OCI-LY1 (cell line): ENCODE measurements around the gene CACNA1B.

Experiments
- H2AFZ ChIP-seq: fragments of 200-600 bp; sonication (generic), shearing (Covaris generic); 2 replicates; pipeline ENCODE4 v1.6.0; 2014; ENCODE audit warnings: antibody characterized with exemption, mild to moderate bottlenecking, low read length
- H3F3A ChIP-seq: fragments of 200-600 bp; sonication (generic), shearing (Covaris generic); 2 replicates; pipeline ENCODE4 v1.6.0; 2014; ENCODE audit warnings: mild to moderate bottlenecking, antibody characterized with exemption, low read length, moderate library complexity; ENCODE audit not compliant: insufficient read depth
- H3K27ac ChIP-seq: fragments of 200-600 bp; sonication (generic); 2 replicates; pipeline ENCODE4 v1.5.1; 2014; ENCODE audit warnings: low read length, mixed run types, mild to moderate bottlenecking, low read depth; ENCODE audit not compliant: poor library complexity, severe bottlenecking
- H3K27me3 ChIP-seq: fragments of 200-600 bp; sonication (generic); 2 replicates; pipeline ENCODE4 v1.6.0; 2014; ENCODE audit warnings: antibody characterized with exemption, mild to moderate bottlenecking, low read length, moderate library complexity; ENCODE audit not compliant: insufficient read depth
- H3K36me3 ChIP-seq: fragments of 200-600 bp; sonication (generic); 2 replicates; pipeline ENCODE4 v1.6.1; 2014; ENCODE audit warnings: mild to moderate bottlenecking, antibody characterized with exemption, low read length, moderate library complexity, mixed read lengths; ENCODE audit not compliant: insufficient read depth
- H3K4me1 ChIP-seq: fragments of 200-600 bp; sonication (generic); 2 replicates; pipeline ENCODE4 v1.5.1; 2014; ENCODE audit warnings: mild to moderate bottlenecking, low read length, moderate library complexity; ENCODE audit not compliant: insufficient read depth, severe bottlenecking
- H3K4me2 ChIP-seq: fragments of 200-600 bp; sonication (generic), shearing (Covaris generic); 2 replicates; pipeline ENCODE4 v1.6.1; 2014; ENCODE audit warnings: low read length
- H3K4me3 ChIP-seq: fragments of 200-600 bp; sonication (generic); 2 replicates; pipeline ENCODE4 v1.5.1; 2014; ENCODE audit warnings: low read length, low read depth, mild to moderate bottlenecking, mixed read lengths; ENCODE audit not compliant: poor library complexity, severe bottlenecking
- H3K79me2 ChIP-seq: fragments of 200-600 bp; shearing (Covaris generic); 2 replicates; pipeline ENCODE4 v1.6.1; 2016; ENCODE audit warnings: mixed run types, low read length, mixed read lengths; ENCODE audit not compliant: insufficient read depth
- H3K9ac ChIP-seq: fragments of 200-600 bp; sonication (generic), shearing (Covaris generic); 2 replicates; pipeline ENCODE4 v1.6.1; 2014; ENCODE audit warnings: mild to moderate bottlenecking, low read length, mixed read lengths
- H3K9me2 ChIP-seq: fragments of 200-600 bp; sonication (generic), shearing (Covaris generic); 2 replicates; pipeline ENCODE4 v1.6.1; 2014; ENCODE audit warnings: low read depth, mild to moderate bottlenecking, low read length, mixed read lengths
- H3K9me3 ChIP-seq: fragments of 200-600 bp; shearing (Covaris generic); 2 replicates; pipeline ENCODE4 v1.6.1; 2014; ENCODE audit warnings: low read length, mixed read lengths
- H4K20me1 ChIP-seq: fragments of 200-600 bp; sonication (generic), shearing (Covaris generic); 2 replicates; pipeline ENCODE4 v1.6.0; 2016; ENCODE audit warnings: mild to moderate bottlenecking, low read length; ENCODE audit not compliant: insufficient read depth
- EZH2 ChIP-seq: fragments of 200-600 bp; sonication (generic), shearing (Covaris generic); IDR thresholded peaks from 2 replicates; pipeline ENCODE4 v1.8.0; 2017; ENCODE audit warnings: borderline replicate concordance, mixed run types, mild to moderate bottlenecking, antibody characterized with exemption, low read length, moderate library complexity, mixed read lengths
- TF ChIP-seq, protein P1 (sequence below): fragments of 200-600 bp; sonication (generic), shearing (Covaris generic); IDR thresholded peaks from 2 replicates; pipeline ENCODE4 v1.5.1; 2017; ENCODE audit warnings: mild to moderate bottlenecking, antibody characterized with exemption, low read length, moderate library complexity, mixed read lengths

CACNA1B gene

DNA sequence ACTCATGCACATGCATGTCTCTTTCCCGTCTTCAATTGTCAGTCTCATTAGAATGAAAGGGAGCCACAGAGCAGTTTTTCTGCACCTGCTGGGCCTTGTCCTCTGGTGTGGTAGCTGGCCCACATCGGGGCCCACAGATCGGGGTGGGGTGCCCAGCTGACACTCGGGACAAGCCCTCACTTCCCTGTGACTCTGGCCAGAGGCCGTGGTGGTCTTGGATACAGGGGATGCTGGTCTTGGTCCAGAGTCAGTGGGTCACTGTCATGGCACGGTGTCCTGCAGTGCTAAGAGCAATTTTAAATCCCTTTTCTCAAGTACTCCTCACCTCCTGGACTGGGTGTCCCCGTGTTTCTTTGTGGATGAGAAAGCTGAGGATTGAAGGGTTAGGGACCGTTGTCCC is 193.2 kb downstream of the CACNA1B start:
- H3K27ac ChIP-seq: no peak overlapping the region
- H2AFZ ChIP-seq: no peak overlapping the region
- H3K27me3 ChIP-seq: no peaks in the 10 kb centered on the region
- H3K9me3 ChIP-seq: no peaks in the 10 kb centered on the region
- no peaks in the 10 kb centered on the region for H4K20me1 ChIP-seq
- H3K9me2 ChIP-seq: no peaks in the 10 kb centered on the region
- no peak overlapping the region for H3K4me3 ChIP-seq
- H3K36me3 ChIP-seq: no peaks in the 10 kb centered on the region
- no peak overlapping the region for H3K9ac ChIP-seq
- H3K79me2 ChIP-seq: no peaks in the 10 kb centered on the region
- no peaks in the 10 kb centered on the region for H3F3A ChIP-seq
- TF ChIP-seq EZH2: no peak
- TF ChIP-seq, protein P1, sequence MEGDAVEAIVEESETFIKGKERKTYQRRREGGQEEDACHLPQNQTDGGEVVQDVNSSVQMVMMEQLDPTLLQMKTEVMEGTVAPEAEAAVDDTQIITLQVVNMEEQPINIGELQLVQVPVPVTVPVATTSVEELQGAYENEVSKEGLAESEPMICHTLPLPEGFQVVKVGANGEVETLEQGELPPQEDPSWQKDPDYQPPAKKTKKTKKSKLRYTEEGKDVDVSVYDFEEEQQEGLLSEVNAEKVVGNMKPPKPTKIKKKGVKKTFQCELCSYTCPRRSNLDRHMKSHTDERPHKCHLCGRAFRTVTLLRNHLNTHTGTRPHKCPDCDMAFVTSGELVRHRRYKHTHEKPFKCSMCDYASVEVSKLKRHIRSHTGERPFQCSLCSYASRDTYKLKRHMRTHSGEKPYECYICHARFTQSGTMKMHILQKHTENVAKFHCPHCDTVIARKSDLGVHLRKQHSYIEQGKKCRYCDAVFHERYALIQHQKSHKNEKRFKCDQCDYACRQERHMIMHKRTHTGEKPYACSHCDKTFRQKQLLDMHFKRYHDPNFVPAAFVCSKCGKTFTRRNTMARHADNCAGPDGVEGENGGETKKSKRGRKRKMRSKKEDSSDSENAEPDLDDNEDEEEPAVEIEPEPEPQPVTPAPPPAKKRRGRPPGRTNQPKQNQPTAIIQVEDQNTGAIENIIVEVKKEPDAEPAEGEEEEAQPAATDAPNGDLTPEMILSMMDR: no peak
- H3K4me1 ChIP-seq: no peaks in the 10 kb centered on the region
- H3K4me2 ChIP-seq: no peak overlapping the region

- H3K4me1 ChIP-seq: no peaks in the 10 kb centered on the region
- H3K36me3 ChIP-seq: no peaks in the 10 kb centered on the region
- TF ChIP-seq, protein P1: no peak
- TF ChIP-seq EZH2: no peak
- no peaks in the 10 kb centered on the region for H3K9me2 ChIP-seq
- H3K4me3 ChIP-seq: no peak overlapping the region
- no peak overlapping the region for H3K27ac ChIP-seq
- no peak overlapping the region for H3K9ac ChIP-seq
- no peak overlapping the region for H2AFZ ChIP-seq
- no peaks in the 10 kb centered on the region for H3F3A ChIP-seq
- H3K79me2 ChIP-seq: no peaks in the 10 kb centered on the region
- no peaks in the 10 kb centered on the region for H3K27me3 ChIP-seq
- no peaks in the 10 kb centered on the region for H3K9me3 ChIP-seq
- no peaks in the 10 kb centered on the region for H4K20me1 ChIP-seq
- H3K4me2 ChIP-seq: no peak overlapping the region
Measured at GRCh38 chr9:138071292-138071691, 193.7 kb downstream of the CACNA1B start.

- Histone ChIP-seq H3F3A (no peaks in the 10 kb centered on the region), H3K79me2 (no peaks in the 10 kb centered on the region), H4K20me1 (no peaks in the 10 kb centered on the region), H3K27ac (no peak overlapping the region), H3K4me2 (no peak overlapping the region), H3K9me2 (no peaks in the 10 kb centered on the region), H2AFZ (no peak overlapping the region), H3K27me3 (no peaks in the 10 kb centered on the region), H3K4me1 (no peaks in the 10 kb centered on the region), H3K36me3 (no peaks in the 10 kb centered on the region), H3K9ac (no peak overlapping the region), H3K9me3 (no peaks in the 10 kb centered on the region), H3K4me3 (no peak overlapping the region)
- TF ChIP-seq, protein P1: no peak
- no peak for TF ChIP-seq EZH2
Measured at GRCh38 chr9:138071731-138072130, 194.1 kb downstream of the CACNA1B start.
